Measurements from ENCODE around the gene TEFM. TPM values are rescaled to one million over a fixed set of nuclear protein-coding genes. Genes with fewer than 3 reads are reported as not detected.

Gene TEFM
- total RNA-seq, 4 donors from 2014 or later: 1.8 to 15.0 (median 8.9) TPM

GRCh38 chr17:30929081-30929633, 23.1 kb upstream of the TEFM start:
- DNase-seq: no peak
- 71 to 80% methylated on average over 3 to 8 of the region's 8 CpGs for WGBS, 2 donors (ENCODE audit: low coverage in 1 of 2)
- no peak overlapping the region for H3K4me3 ChIP-seq
- intact Hi-C loops (cut with DNase I; ENCODE audit: low total_unique reads) (loop anchor here (10.0 kb wide), 1 partner anchor 1736 kb away; no protein-coding TSS in a partner anchor), in situ Hi-C loops (cut with MboI; ENCODE audit: low pct_ligation_motif_present in 1 of 4, low pct_unique_long_range_greater_than_20kb in 1 of 4, low sequenced_read_pairs in 3 of 4) (no loop called here)
- H3K27me3 ChIP-seq: peaks cover 19% of the 10 kb centered on the region
- no peaks in the 10 kb centered on the region for H3K36me3 ChIP-seq
- no peaks in the 10 kb centered on the region for H3K9me3 ChIP-seq
- H3K4me1 ChIP-seq: no peaks in the 10 kb centered on the region
- no peak for TF ChIP-seq EP300 (IDR thresholded peaks at IDR 0.05; ENCODE audit: low read depth)
- TF ChIP-seq CTCF (IDR thresholded peaks at IDR 0.05): no peak
- no peak for TF ChIP-seq POLR2AphosphoS5 (IDR thresholded peaks at IDR 0.05)
- no peak for TF ChIP-seq POLR2A (IDR thresholded peaks at IDR 0.05)
- no peak overlapping the region for H3K27ac ChIP-seq

GRCh38 chr17:30928584-30928983, 22.5 kb upstream of the TEFM start:
- TF ChIP-seq POLR2A (IDR thresholded peaks at IDR 0.05): no peak
- no peak for TF ChIP-seq POLR2AphosphoS5 (IDR thresholded peaks at IDR 0.05)
- no peak for TF ChIP-seq EP300 (IDR thresholded peaks at IDR 0.05; ENCODE audit: low read depth)
- no peak for TF ChIP-seq CTCF (IDR thresholded peaks at IDR 0.05)
- no peaks in the 10 kb centered on the region for H3K9me3 ChIP-seq
- H3K27me3 ChIP-seq: peaks cover 24% of the 10 kb centered on the region
- in situ Hi-C loops (cut with MboI; ENCODE audit: low pct_ligation_motif_present in 1 of 4, low pct_unique_long_range_greater_than_20kb in 1 of 4, low sequenced_read_pairs in 3 of 4) (no loop called here), intact Hi-C loops (cut with DNase I; ENCODE audit: low total_unique reads) (loop anchor here (10.0 kb wide), 1 partner anchor 1736 kb away; no protein-coding TSS in a partner anchor)
- no peaks in the 10 kb centered on the region for H3K4me1 ChIP-seq
- H3K27ac ChIP-seq: no peak overlapping the region
- no peak overlapping the region for H3K4me3 ChIP-seq
- DNase-seq: no peak
- 80 to 82% methylated on average over 2 to 3 of the region's 3 CpGs for WGBS, 2 donors (ENCODE audit: low coverage in 1 of 2)
- no peaks in the 10 kb centered on the region for H3K36me3 ChIP-seq

- H3K4me3 ChIP-seq: no peak overlapping the region
- no peak for DNase-seq
- peaks cover 0 to 3% (median under 1%) of the 10 kb centered on the region in 4 donors for H3K4me1 ChIP-seq
- no peak overlapping the region for H3K27ac ChIP-seq
- TF ChIP-seq POLR2AphosphoS5 (IDR thresholded peaks at IDR 0.05) (no peak), EP300 (IDR thresholded peaks at IDR 0.05; ENCODE audit: low read depth) (no peak), CTCF (IDR thresholded peaks at IDR 0.05) (no peak), POLR2A (IDR thresholded peaks at IDR 0.05) (no peak)
- 95 to 96% methylated on average over 5 of the region's 5 CpGs for WGBS, 2 donors (ENCODE audit: low coverage in 1 of 2)
- H3K36me3 ChIP-seq: no peaks in the 10 kb centered on the region
- in situ Hi-C loops (cut with MboI; ENCODE audit: low pct_ligation_motif_present in 1 of 4, low pct_unique_long_range_greater_than_20kb in 1 of 4, low sequenced_read_pairs in 3 of 4): no loop called here
- intact Hi-C loops (cut with DNase I; ENCODE audit: low total_unique reads): loop anchor here (10.0 kb wide), 1 partner anchor 1737 kb away; no protein-coding TSS in a partner anchor
- peaks cover 33% of the 10 kb centered on the region for H3K27me3 ChIP-seq
- H3K9me3 ChIP-seq: no peaks in the 10 kb centered on the region
These were observed 21.7 kb upstream of the TEFM start for GRCh38 chr17:30927756-30928155.

GRCh38 chr17:30926516-30926915, 20.5 kb upstream of the TEFM start:
- DNase-seq: no peak
- Histone ChIP-seq H3K27ac (no peak overlapping the region), H3K4me1 (peaks cover 0 to 14% (median 11%) of the 10 kb centered on the region in 4 donors), H3K27me3 (peaks cover 45% of the 10 kb centered on the region), H3K36me3 (no peaks in the 10 kb centered on the region), H3K9me3 (no peaks in the 10 kb centered on the region), H3K4me3 (no peak overlapping the region)
- in situ Hi-C loops (cut with MboI; ENCODE audit: low pct_ligation_motif_present in 1 of 4, low pct_unique_long_range_greater_than_20kb in 1 of 4, low sequenced_read_pairs in 3 of 4) (no loop called here), intact Hi-C loops (cut with DNase I; ENCODE audit: low total_unique reads) (loop anchor here (10.0 kb wide), 1 partner anchor 1738 kb away; no protein-coding TSS in a partner anchor)
- TF ChIP-seq EP300 (IDR thresholded peaks at IDR 0.05; ENCODE audit: low read depth) (no peak), POLR2AphosphoS5 (IDR thresholded peaks at IDR 0.05) (no peak), POLR2A (IDR thresholded peaks at IDR 0.05) (no peak), CTCF (IDR thresholded peaks at IDR 0.05) (no peak)
- WGBS, 2 donors (ENCODE audit: low coverage in 1 of 2): 72% methylated on average over 6 of the region's 6 CpGs; no CpG with 5 or more reads in 1 of the 2 donors
